GM12873 (cell line): ENCODE measurements around the gene ZNF536.

Experiments
- TF ChIP-seq, protein P1 (sequence below): IDR thresholded peaks from 2 replicates; pipeline ENCODE4 v1.5.1; 2012; ENCODE audit warnings: low read depth, mild to moderate bottlenecking, moderate library complexity, low read length, control low read depth; ENCODE audit not compliant: insufficient read depth; ENCODE audit errors: missing control alignments

Gene ZNF536

DNA sequence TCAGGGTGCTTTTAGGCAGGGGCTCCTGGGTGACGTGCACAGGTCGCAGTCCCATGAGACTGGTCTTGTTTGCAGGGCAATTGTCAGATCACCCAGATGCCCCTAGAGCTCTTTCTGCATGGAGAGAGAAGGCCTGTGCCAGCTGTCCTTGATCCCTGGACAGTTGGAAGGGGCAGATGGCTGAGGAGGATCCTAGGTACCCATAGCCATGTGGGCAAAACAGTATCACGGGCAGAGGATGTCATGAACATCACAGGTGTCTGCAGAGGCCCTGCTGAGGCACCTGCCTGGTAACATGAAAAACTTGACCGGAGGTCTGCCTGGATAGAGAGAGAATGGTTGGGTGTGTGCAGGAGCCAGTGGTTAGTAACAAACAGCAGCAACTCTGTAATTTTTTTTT is 99.3 kb downstream of the ZNF536 start:
- TF ChIP-seq, protein P1, sequence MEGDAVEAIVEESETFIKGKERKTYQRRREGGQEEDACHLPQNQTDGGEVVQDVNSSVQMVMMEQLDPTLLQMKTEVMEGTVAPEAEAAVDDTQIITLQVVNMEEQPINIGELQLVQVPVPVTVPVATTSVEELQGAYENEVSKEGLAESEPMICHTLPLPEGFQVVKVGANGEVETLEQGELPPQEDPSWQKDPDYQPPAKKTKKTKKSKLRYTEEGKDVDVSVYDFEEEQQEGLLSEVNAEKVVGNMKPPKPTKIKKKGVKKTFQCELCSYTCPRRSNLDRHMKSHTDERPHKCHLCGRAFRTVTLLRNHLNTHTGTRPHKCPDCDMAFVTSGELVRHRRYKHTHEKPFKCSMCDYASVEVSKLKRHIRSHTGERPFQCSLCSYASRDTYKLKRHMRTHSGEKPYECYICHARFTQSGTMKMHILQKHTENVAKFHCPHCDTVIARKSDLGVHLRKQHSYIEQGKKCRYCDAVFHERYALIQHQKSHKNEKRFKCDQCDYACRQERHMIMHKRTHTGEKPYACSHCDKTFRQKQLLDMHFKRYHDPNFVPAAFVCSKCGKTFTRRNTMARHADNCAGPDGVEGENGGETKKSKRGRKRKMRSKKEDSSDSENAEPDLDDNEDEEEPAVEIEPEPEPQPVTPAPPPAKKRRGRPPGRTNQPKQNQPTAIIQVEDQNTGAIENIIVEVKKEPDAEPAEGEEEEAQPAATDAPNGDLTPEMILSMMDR, result no peak

DNA sequence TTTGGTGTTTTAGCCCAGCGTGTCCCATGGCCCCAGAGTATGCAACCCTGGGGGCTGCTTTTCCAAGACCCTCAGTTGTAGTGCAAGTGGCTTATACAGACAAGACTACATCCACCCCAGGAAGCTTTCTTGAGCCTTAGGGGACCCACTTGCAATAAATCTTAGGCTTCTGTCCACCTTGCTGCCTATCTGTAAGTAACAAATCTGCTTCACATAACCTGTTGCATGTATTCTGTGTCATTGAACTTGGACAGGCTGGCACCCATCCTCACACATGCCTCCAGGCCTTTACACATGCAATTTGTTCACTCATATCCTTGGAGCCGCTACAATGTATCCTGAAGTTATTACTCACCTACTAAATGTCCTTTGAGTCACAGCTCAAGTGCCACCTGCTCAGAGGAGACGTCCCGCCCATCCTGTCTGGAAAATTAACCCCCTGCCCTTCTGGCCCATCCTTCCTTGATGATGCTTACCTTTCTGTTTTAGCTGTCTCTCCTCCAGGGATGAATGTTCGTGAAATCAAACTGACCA is 101.2 kb downstream of the ZNF536 start:
- TF ChIP-seq, protein P1, result no peak

DNA sequence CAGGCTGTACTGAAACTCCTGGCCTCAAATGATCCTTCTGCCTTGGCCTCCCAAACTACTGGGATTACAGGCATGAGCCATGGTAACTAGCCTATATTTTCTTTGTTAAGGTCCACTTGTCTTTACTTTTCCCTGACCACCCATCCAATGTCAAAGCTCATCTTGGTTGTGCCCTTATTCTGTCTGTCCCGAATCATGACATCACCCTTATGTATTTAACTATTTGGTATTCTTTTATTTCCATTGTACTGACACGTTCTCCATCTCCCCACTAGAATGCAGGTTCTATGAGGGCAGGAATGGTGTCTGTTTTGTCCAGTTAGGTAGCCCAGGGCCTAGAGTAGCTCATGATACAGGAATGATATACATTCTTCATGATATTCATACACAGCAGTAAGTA is 104.8 kb downstream of the ZNF536 start:
- TF ChIP-seq, protein P1, result no peak

DNA sequence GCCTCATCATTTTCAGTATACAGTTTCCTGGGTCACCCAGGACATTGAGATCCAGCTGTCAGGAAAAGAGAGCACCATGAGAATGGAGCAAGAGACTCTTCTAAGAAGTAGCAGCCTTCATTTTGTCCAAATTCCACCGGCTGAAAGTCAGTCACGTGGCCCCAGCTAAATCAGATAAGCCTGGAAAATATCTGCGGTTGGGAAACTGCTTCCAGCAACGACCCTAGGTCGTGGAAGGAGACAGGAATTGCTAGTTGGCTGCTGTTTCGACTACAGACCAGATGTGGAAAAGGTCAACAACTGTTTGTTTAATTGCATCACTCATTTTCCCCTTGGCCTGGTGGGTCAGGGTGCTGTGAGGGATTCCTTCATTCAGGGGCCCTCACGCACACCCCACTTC is 107.0 kb downstream of the ZNF536 start:
- TF ChIP-seq, protein P1, result no peak

DNA sequence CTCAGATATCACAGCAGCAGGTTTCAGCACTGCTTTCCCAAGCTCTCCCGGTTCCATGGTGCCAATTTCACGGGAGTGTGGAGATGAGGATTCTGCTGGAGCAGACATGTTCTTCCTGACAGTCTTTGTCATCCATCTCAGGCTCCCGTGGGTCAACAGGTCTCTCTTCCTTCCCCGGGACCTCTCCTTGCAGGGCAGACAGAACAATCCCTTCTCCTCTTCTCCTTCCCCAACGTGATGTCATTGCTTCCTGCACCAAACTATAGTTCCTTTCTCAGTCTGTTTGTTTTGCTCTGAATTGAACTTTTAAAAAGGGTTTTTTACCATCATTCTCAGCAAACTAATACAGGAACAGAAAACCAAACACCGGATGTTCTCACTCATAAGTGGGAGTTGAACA is 107.9 kb downstream of the ZNF536 start:
- TF ChIP-seq, protein P1, result no peak

- TF ChIP-seq, protein P1, result no peak
Observed at GRCh38 chr19:30481063-30481462, 108.9 kb downstream of the ZNF536 start.

DNA sequence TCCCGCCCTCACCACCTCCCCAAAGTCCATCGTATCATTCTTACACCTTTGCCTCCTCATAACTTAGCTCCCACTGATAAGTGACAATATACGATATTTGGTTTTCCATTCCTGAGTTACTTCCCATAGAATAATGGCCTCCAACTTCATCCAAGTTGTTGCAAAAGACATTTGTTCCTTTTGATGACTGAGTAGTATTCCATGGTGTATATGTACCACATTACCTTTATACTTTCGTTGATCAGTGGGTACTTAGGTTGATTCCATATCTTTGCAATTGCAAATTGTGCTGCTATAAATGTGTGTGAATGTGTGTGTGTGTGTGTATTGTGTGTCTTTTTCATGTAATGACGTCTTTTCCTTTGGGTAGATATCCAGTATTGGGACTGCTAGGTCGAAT is 109.6 kb downstream of the ZNF536 start:
- TF ChIP-seq, protein P1, result no peak
